Activated T-cell treated with anti-CD3 and anti-CD28 coated beads, Interleukin-2, amount 50 U/mL, for 4 hours (primary cell): ENCODE data around the gene ACACA. TPM values are rescaled to one million over a fixed set of nuclear protein-coding genes. Genes with fewer than 3 reads are reported as not detected.
A peak's percentile ranks its signal among the peaks of the same experiment; 100 is the strongest.
"Not testable (repeated sequence)": the region's sequence is repeated elsewhere in the genome, so short reads cannot be mapped to it uniquely, and the experiment has no call there.

ENCODE experiments used
- ATAC-seq, 2 donors: fragments of 200-7000 bp; cut with Tn5 transposase; one replicate each; pipeline ENCODE4 v1.10.0; 2021
- DNase-seq: peaks from one replicate; pipeline ENCODE4 v3.0.0-alpha.2; 2020
- H3K27me3 Mint-ChIP-seq: one replicate; pipeline ENCODE4 v1.8.0; 2021; ENCODE audit warnings: low read depth, mixed read lengths
- H3K36me3 Mint-ChIP-seq: one replicate; pipeline ENCODE4 v1.8.0; 2022; ENCODE audit warnings: mixed read lengths; ENCODE audit not compliant: insufficient read depth
- H3K4me1 Mint-ChIP-seq: one replicate; pipeline ENCODE4 v1.8.0; 2021; ENCODE audit warnings: low read depth, mixed read lengths
- H3K4me3 Mint-ChIP-seq: one replicate; pipeline ENCODE4 v1.8.0; 2021; ENCODE audit warnings: mild to moderate bottlenecking, moderate library complexity, mixed read lengths
- H3K9me3 Mint-ChIP-seq: one replicate; pipeline ENCODE4 v1.8.0; 2021; ENCODE audit warnings: mixed read lengths
- total RNA-seq, 3 donors: library from RNA; stranded (reverse); gene quantifications; one replicate each; pipeline ENCODE4 v1.2.1, GENCODE V29; 2021

ACACA gene
- total RNA-seq, 3 donors from 2014 or later: 58.7 to 65.5 (median 61.2) TPM

GRCh38 chr17:37090941-37091340 is 315.7 kb downstream of the ACACA start:
- Mint-ChIP-seq H3K4me1 (peaks cover 38% of the 10 kb centered on the region), H3K4me3 (no peak overlapping the region), H3K27me3 (no peaks in the 10 kb centered on the region)

DNA sequence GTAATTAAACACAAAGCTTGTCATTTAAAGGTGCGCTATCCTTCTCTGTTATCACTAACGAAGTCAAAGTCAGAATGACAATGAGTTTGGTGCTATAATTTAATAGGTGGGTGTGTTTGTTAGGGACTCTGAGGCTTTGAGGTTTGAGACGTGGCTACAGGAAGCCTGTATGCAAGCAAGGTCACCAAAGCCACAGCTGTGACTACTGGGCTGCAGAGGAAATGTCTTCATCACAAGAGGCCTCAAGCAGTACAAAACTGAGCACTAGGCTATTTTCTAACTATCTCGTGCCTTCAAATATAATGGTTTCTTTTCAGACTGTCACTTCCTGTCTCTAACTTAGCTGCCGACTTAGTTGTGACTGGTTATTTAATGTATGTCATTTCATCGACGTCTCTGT is 316.7 kb downstream of the ACACA start:
- Mint-ChIP-seq H3K4me3 (peak overlapping the region; percentile 58), H3K9me3 (no peaks in the 10 kb centered on the region), H3K27me3 (no peaks in the 10 kb centered on the region), H3K36me3 (peaks cover 30% of the 10 kb centered on the region), H3K4me1 (peaks cover 38% of the 10 kb centered on the region)
- DNase-seq (peak; percentile 24), ATAC-seq (peak; percentile 83 to 93)

More at GRCh38 chr17:37090941-37091340, 315.7 kb downstream of the ACACA start:
- H3K36me3 Mint-ChIP-seq: peaks cover 32% of the 10 kb centered on the region
- ATAC-seq: no peak
- no peaks in the 10 kb centered on the region for H3K9me3 Mint-ChIP-seq
- DNase-seq: no peak

- Mint-ChIP-seq H3K9me3 (no peaks in the 10 kb centered on the region), H3K36me3 (peaks cover 22% of the 10 kb centered on the region), H3K27me3 (no peaks in the 10 kb centered on the region), H3K4me3 (no peak overlapping the region), H3K4me1 (peaks cover 38% of the 10 kb centered on the region)
- DNase-seq (no peak), ATAC-seq (no peak)
Observed at GRCh38 chr17:37088913-37089312, 317.7 kb downstream of the ACACA start.

GRCh38 chr17:37088459-37088858 is 318.2 kb downstream of the ACACA start:
- DNase-seq: no peak
- Mint-ChIP-seq H3K4me1 (peaks cover 38% of the 10 kb centered on the region), H3K9me3 (no peaks in the 10 kb centered on the region), H3K36me3 (peaks cover 22% of the 10 kb centered on the region), H3K27me3 (no peaks in the 10 kb centered on the region), H3K4me3 (no peak overlapping the region)
- ATAC-seq: no peak

GRCh38 chr17:37087683-37088082 is 319.0 kb downstream of the ACACA start:
- H3K4me3 Mint-ChIP-seq: no peak overlapping the region
- no peaks in the 10 kb centered on the region for H3K27me3 Mint-ChIP-seq
- DNase-seq (no peak), ATAC-seq (no peak)
- peaks cover 25% of the 10 kb centered on the region for H3K36me3 Mint-ChIP-seq
- no peaks in the 10 kb centered on the region for H3K9me3 Mint-ChIP-seq
- peaks cover 38% of the 10 kb centered on the region for H3K4me1 Mint-ChIP-seq

DNA sequence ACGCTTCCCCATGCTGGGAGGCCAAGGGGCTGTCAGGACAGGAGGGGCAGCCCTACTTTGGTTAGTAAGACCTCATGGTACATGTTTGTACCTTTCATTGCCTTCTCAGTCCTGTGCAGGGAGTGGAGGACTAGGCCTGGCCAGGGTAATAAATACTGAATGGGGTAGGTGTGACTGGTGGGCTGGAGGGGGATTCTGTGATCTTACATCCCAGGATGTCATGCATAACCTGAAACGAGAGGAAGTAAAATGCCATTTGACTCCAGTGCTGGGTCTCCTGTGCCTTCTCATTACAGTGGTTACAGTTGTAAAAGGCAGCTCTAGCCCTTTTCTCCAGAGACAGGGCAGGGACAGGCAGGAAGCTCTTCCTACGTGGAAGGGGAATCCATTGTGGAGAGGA is 319.7 kb downstream of the ACACA start:
- DNase-seq (no peak), ATAC-seq (no peak)
- peaks cover 38% of the 10 kb centered on the region for H3K4me1 Mint-ChIP-seq
- no peak overlapping the region for H3K4me3 Mint-ChIP-seq
- no peaks in the 10 kb centered on the region for H3K27me3 Mint-ChIP-seq
- no peaks in the 10 kb centered on the region for H3K9me3 Mint-ChIP-seq
- peaks cover 25% of the 10 kb centered on the region for H3K36me3 Mint-ChIP-seq

GRCh38 chr17:37086334-37086733 is 320.3 kb downstream of the ACACA start:
- H3K27me3 Mint-ChIP-seq: no peaks in the 10 kb centered on the region
- H3K36me3 Mint-ChIP-seq: peaks cover 25% of the 10 kb centered on the region
- H3K9me3 Mint-ChIP-seq: no peaks in the 10 kb centered on the region
- H3K4me3 Mint-ChIP-seq: no peak overlapping the region
- peaks cover 38% of the 10 kb centered on the region for H3K4me1 Mint-ChIP-seq
- ATAC-seq: no peak
- no peak for DNase-seq

DNA sequence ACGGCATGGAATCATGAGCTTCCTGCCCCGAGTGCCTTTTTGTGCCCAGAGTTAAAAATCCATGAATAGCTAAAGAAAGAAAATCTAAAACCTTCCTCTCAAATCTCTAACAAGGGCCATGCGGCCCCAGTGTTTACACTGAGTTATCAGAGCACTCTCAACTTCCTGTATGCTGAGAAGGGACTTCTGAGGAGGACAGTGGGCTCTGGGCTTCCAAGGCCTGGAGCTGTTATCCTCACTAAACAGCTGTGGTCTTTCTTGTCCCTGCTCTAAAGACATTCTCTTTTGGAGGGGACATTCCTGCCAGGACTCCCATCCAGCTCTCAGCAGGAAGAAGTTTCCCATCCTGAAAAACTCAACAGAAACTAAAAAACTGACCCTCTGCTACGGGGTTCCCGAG is 322.3 kb downstream of the ACACA start:
- Mint-ChIP-seq H3K9me3 (peaks cover 5% of the 10 kb centered on the region), H3K36me3 (peaks cover 27% of the 10 kb centered on the region), H3K4me1 (peaks cover 19% of the 10 kb centered on the region), H3K27me3 (no peaks in the 10 kb centered on the region), H3K4me3 (no peak overlapping the region)
- DNase-seq (no peak), ATAC-seq (no peak)

DNA sequence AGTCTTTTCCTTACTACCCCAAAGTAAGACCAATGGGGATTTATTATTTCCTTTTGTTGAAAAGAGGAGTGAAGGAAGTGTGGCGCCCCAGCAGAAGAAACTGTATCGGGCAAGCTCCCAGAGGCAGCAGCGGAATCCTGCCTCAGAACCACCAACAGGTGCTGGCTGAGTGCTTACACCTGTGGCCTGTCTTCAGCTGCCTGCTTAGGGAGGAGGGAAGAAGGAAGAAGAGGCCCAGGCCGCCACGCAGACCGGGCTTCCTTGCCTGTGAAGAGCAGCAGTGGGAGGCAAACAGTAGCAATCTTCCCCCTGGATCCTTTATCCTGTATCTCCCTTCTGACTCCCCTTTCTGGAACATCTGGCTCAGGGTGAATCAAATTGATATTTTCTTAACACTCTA is 323.2 kb downstream of the ACACA start:
- H3K27me3 Mint-ChIP-seq: no peaks in the 10 kb centered on the region
- no peak for ATAC-seq
- no peak overlapping the region for H3K4me3 Mint-ChIP-seq
- DNase-seq: no peak
- H3K4me1 Mint-ChIP-seq: peaks cover 11% of the 10 kb centered on the region
- peaks cover 28% of the 10 kb centered on the region for H3K36me3 Mint-ChIP-seq
- H3K9me3 Mint-ChIP-seq: peaks cover 8% of the 10 kb centered on the region

GRCh38 chr17:37082985-37083384 is 323.7 kb downstream of the ACACA start:
- peaks cover 27% of the 10 kb centered on the region for H3K36me3 Mint-ChIP-seq
- H3K27me3 Mint-ChIP-seq: no peaks in the 10 kb centered on the region
- ATAC-seq: no peak
- H3K4me1 Mint-ChIP-seq: peaks cover 7% of the 10 kb centered on the region
- H3K4me3 Mint-ChIP-seq: no peak overlapping the region
- no peak for DNase-seq
- peaks cover 8% of the 10 kb centered on the region for H3K9me3 Mint-ChIP-seq

DNA sequence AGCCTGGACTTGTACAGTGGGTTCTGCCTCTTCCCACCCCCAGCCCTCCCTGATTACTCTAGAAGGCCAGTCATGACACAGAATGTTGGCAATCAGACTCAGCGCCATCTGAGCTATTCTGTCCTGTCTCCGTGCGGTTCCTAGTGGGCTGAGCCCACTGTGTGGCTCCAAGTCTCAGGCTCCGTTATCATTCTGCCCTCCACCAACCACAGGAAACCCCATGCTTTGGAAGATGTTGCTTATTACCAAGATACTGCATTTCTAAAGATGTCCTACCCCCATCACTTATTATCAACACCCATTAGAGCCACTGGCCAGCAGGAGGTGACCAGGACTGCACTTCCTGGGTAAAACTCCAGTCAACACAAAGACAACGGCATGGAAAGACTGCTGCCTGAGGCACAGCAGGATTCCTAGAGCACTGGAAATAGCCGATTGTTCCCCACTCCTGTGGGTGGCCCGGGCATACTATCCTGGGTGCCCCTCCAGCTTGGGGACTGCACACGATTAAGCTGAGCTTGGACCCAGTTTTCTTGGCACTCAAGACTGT is 324.2 kb downstream of the ACACA start:
- DNase-seq (no peak), ATAC-seq (no peak)
- H3K27me3 Mint-ChIP-seq: no peaks in the 10 kb centered on the region
- peaks cover 3% of the 10 kb centered on the region for H3K4me1 Mint-ChIP-seq
- peaks cover 8% of the 10 kb centered on the region for H3K9me3 Mint-ChIP-seq
- H3K36me3 Mint-ChIP-seq: peaks cover 23% of the 10 kb centered on the region
- H3K4me3 Mint-ChIP-seq: no peak overlapping the region

DNA sequence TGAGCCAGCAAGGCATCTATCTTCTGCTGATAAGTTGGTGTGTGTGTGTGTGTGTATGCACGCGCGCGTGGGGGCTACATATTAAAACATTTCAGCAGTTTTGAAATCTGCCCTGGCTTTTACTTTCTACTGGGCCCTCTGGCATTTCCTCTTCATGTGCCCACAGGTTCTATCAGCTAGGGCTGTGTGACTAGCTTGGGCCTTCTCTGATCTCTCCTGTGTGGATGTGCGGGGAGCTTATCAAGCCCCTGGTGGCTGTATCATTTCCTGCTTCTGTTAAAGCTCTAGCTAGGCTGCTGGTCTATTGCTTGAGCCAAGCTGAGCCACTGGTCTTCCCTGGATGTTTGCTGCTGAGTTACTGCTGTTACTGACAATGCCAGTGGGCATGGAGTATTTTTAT is 325.3 kb downstream of the ACACA start:
- ATAC-seq: no peak
- peaks cover 15% of the 10 kb centered on the region for H3K36me3 Mint-ChIP-seq
- no peaks in the 10 kb centered on the region for H3K27me3 Mint-ChIP-seq
- H3K4me1 Mint-ChIP-seq: no peaks in the 10 kb centered on the region
- no peak for DNase-seq
- peaks cover 8% of the 10 kb centered on the region for H3K9me3 Mint-ChIP-seq
- H3K4me3 Mint-ChIP-seq: no peak overlapping the region

DNA sequence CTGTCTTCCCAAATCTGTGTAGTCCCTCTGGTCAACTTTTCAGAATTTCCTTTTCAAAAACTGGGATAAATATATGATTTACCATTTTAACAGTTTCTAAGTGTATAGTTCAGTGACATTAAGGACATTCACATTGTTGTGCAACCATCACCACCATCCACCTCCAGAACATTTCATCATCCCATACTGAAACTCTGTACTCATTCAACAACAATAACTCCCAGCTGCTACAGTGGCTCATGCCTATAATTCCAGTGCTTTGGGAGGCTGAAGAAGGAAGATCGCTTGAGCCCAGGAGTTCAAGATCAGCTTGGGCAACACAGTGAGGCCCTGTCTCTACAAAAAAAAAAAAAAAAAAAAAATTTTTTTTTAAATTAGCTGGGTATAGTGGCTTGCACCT is 326.9 kb downstream of the ACACA start:
- Mint-ChIP-seq H3K4me3 (no peak overlapping the region), H3K9me3 (peaks cover 8% of the 10 kb centered on the region), H3K27me3 (no peaks in the 10 kb centered on the region), H3K36me3 (peaks cover 12% of the 10 kb centered on the region), H3K4me1 (no peaks in the 10 kb centered on the region)
- DNase-seq: no peak
- no peak for ATAC-seq

- H3K4me1 Mint-ChIP-seq: no peaks in the 10 kb centered on the region
- peaks cover 8% of the 10 kb centered on the region for H3K9me3 Mint-ChIP-seq
- H3K27me3 Mint-ChIP-seq: no peaks in the 10 kb centered on the region
- peaks cover 12% of the 10 kb centered on the region for H3K36me3 Mint-ChIP-seq
- ATAC-seq (no peak), DNase-seq (no peak)
- H3K4me3 Mint-ChIP-seq: no peak overlapping the region
Observed at GRCh38 chr17:37079065-37079708, 327.4 kb downstream of the ACACA start.

DNA sequence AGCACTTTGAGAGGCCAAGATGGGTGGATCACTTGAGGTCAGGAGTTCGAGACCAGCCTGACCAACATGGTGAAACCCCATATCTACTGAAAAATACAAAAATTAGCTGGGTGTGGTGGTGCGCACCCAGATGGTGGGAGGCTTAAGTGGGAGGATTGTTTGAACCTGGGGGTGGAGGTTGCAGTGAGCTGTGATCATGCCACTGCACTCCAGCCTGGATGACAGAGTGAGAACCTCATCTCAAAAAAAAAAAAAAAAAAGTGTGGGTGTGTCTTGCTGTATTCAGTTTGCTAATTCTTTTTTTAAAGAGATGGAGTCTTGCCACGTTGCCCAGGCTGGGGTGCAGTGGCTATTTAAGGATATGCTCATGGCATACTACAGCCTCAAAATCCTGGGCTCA is 333.2 kb downstream of the ACACA start:
- not testable (repeated sequence) for ATAC-seq, DNase-seq, H3K4me1 Mint-ChIP-seq, H3K4me3 Mint-ChIP-seq, H3K36me3 Mint-ChIP-seq, H3K9me3 Mint-ChIP-seq, H3K27me3 Mint-ChIP-seq
